Urinary bladder (tissue), 4 donors: ENCODE data around the gene LAMA1. TPM values are rescaled to one million over a fixed set of nuclear protein-coding genes. Genes with fewer than 3 reads are reported as not detected.
"Not testable (repeated sequence)": the region's sequence is repeated elsewhere in the genome, so short reads cannot be mapped to it uniquely, and the experiment has no call there.

Experiments used
- DNase-seq: peaks from one replicate; pipeline ENCODE4 v3.0.0-alpha.2; 2015; ENCODE audit errors: extremely low spot score
- H3K27ac ChIP-seq: one replicate; pipeline ENCODE4 v1.5.1; 2013; ENCODE audit warnings: low read depth, mild to moderate bottlenecking, moderate library complexity
- H3K36me3 ChIP-seq: one replicate; pipeline ENCODE4 v1.6.1; 2013; ENCODE audit warnings: mild to moderate bottlenecking, moderate library complexity; ENCODE audit not compliant: insufficient read depth
- H3K4me1 ChIP-seq: one replicate; pipeline ENCODE4 v1.6.1; 2013; ENCODE audit warnings: mild to moderate bottlenecking, moderate library complexity; ENCODE audit not compliant: insufficient read depth
- H3K4me3 ChIP-seq: one replicate; pipeline ENCODE4 v1.5.1; 2013; ENCODE audit warnings: low read depth, low read length
- WGBS: extraction: QIAGEN DNeasy Blood & Tissue Kit; methylation state at CpG from one replicate; pipeline ENCODE4 v1.1.7; 2013; 5-methylcytosine and 5-hydroxymethylcytosine counted together
- polyA plus RNA-seq: library from polyadenylated mRNA; stranded (reverse); fragments of 200-250 nt; gene quantifications from one replicate; pipeline ENCODE4 v1.2.3, GENCODE V29; 2013
- total RNA-seq: library from RNA; depleted of rRNA; stranded (reverse); fragments of >200 nt; gene quantifications from one replicate; pipeline ENCODE4 v1.2.3, GENCODE V29; 2014
- donor health status: healthy with polysubstance abuse.
- donor health status: healthy.

The LAMA1 gene
- total and polyA plus RNA-seq, 2 donors, result 0.54 to 2.9 TPM

- H3K36me3 ChIP-seq, result no peaks in the 10 kb centered on the region
- DNase-seq, result no peak
- H3K4me3 ChIP-seq, result no peak overlapping the region
- no peak overlapping the region for H3K27ac ChIP-seq
- WGBS, result 84% methylated on average over 17 of the region's 17 CpGs
- peaks cover 2% of the 10 kb centered on the region for H3K4me1 ChIP-seq
These were observed 166.1 kb downstream of the LAMA1 start for GRCh38 chr18:6951336-6952090.

GRCh38 chr18:6950641-6951040, 167.0 kb downstream of the LAMA1 start:
- H3K4me1 ChIP-seq, result peaks cover 2% of the 10 kb centered on the region
- H3K4me3 ChIP-seq, result no peak overlapping the region
- no peaks in the 10 kb centered on the region for H3K36me3 ChIP-seq
- H3K27ac ChIP-seq, result no peak overlapping the region
- DNase-seq, result no peak
- 90% methylated on average over 14 of the region's 14 CpGs for WGBS

- no peak for DNase-seq
- 69% methylated on average over 11 of the region's 11 CpGs for WGBS
- Histone ChIP-seq H3K4me1 (peaks cover 2% of the 10 kb centered on the region), H3K27ac (no peak overlapping the region), H3K4me3 (no peak overlapping the region), H3K36me3 (no peaks in the 10 kb centered on the region)
These were observed 167.6 kb downstream of the LAMA1 start for GRCh38 chr18:6949800-6950586.

GRCh38 chr18:6948281-6949055, 169.1 kb downstream of the LAMA1 start:
- Histone ChIP-seq H3K4me3 (no peak overlapping the region), H3K4me1 (peaks cover 2% of the 10 kb centered on the region), H3K27ac (no peak overlapping the region), H3K36me3 (no peaks in the 10 kb centered on the region)
- 74% methylated on average over 16 of the region's 16 CpGs for WGBS
- DNase-seq, result no peak

- no peak overlapping the region for H3K27ac ChIP-seq
- no peaks in the 10 kb centered on the region for H3K36me3 ChIP-seq
- WGBS, result 72% methylated on average over 10 of the region's 10 CpGs
- peaks cover 2% of the 10 kb centered on the region for H3K4me1 ChIP-seq
- no peak overlapping the region for H3K4me3 ChIP-seq
- no peak for DNase-seq
These were observed 170.1 kb downstream of the LAMA1 start for GRCh38 chr18:6947338-6948030.

- 96% methylated on average over 6 of the region's 6 CpGs for WGBS
- Histone ChIP-seq H3K4me3 (no peak overlapping the region), H3K4me1 (peaks cover 2% of the 10 kb centered on the region), H3K36me3 (no peaks in the 10 kb centered on the region), H3K27ac (no peak overlapping the region)
- no peak for DNase-seq
These were observed 174.5 kb downstream of the LAMA1 start for GRCh38 chr18:6943143-6943542.

- H3K27ac ChIP-seq, result no peak overlapping the region
- no peaks in the 10 kb centered on the region for H3K36me3 ChIP-seq
- H3K4me1 ChIP-seq, result no peaks in the 10 kb centered on the region
- DNase-seq, result no peak
- no peak overlapping the region for H3K4me3 ChIP-seq
- 85% methylated on average over 3 of the region's 3 CpGs for WGBS
These were observed 174.9 kb downstream of the LAMA1 start for GRCh38 chr18:6942742-6943141.

- WGBS, result 64% methylated on average over 11 of the region's 11 CpGs
- Histone ChIP-seq H3K4me3 (no peak overlapping the region), H3K27ac (no peak overlapping the region), H3K4me1 (no peaks in the 10 kb centered on the region), H3K36me3 (no peaks in the 10 kb centered on the region)
- no peak for DNase-seq
These were observed 175.6 kb downstream of the LAMA1 start for GRCh38 chr18:6941996-6942395.

GRCh38 chr18:6940451-6940850, 177.1 kb downstream of the LAMA1 start:
- DNase-seq, result no peak
- H3K4me1 ChIP-seq, result no peaks in the 10 kb centered on the region
- no peaks in the 10 kb centered on the region for H3K36me3 ChIP-seq
- H3K27ac ChIP-seq, result no peak overlapping the region
- 79% methylated on average over 9 of the region's 9 CpGs for WGBS
- no peak overlapping the region for H3K4me3 ChIP-seq

GRCh38 chr18:6939972-6940371, 177.6 kb downstream of the LAMA1 start:
- no peaks in the 10 kb centered on the region for H3K36me3 ChIP-seq
- no peaks in the 10 kb centered on the region for H3K4me1 ChIP-seq
- H3K4me3 ChIP-seq, result no peak overlapping the region
- H3K27ac ChIP-seq, result no peak overlapping the region
- DNase-seq, result no peak
- WGBS, result 89% methylated on average over 4 of the region's 4 CpGs

GRCh38 chr18:6938403-6938802, 179.2 kb downstream of the LAMA1 start:
- WGBS, result 76% methylated on average over 2 of the region's 2 CpGs
- H3K27ac ChIP-seq, H3K4me3 ChIP-seq, H3K36me3 ChIP-seq, DNase-seq, H3K4me1 ChIP-seq: not testable (repeated sequence)

- H3K27ac ChIP-seq, result no peak overlapping the region
- H3K4me3 ChIP-seq, result no peak overlapping the region
- H3K36me3 ChIP-seq, result no peaks in the 10 kb centered on the region
- no peaks in the 10 kb centered on the region for H3K4me1 ChIP-seq
- 65% methylated on average over 7 of the region's 7 CpGs for WGBS
- DNase-seq, result no peak
These were observed 179.6 kb downstream of the LAMA1 start for GRCh38 chr18:6938003-6938402.

- Histone ChIP-seq H3K4me3 (no peak overlapping the region), H3K4me1 (no peaks in the 10 kb centered on the region), H3K27ac (no peak overlapping the region), H3K36me3 (no peaks in the 10 kb centered on the region)
- 99% methylated on average over 1 of the region's 1 CpG for WGBS
- no peak for DNase-seq
These were observed 182.7 kb downstream of the LAMA1 start for GRCh38 chr18:6934859-6935258.
